Stimulated activated CD4-positive, alpha-beta T cell treated with anti-CD3 and anti-CD28 coated beads, TNF-alpha, amount 100 ng/mL, for 1 hour (primary cell): ENCODE results near the gene SOCS7.

Source experiments
- DNase-seq, 3 donors: peaks; one replicate each; pipeline ENCODE4 v3.0.0-alpha.2; 2020; ENCODE audit warnings: low read depth in 3 of 3, low spot score in 1 of 3

SOCS7 gene, protein sequence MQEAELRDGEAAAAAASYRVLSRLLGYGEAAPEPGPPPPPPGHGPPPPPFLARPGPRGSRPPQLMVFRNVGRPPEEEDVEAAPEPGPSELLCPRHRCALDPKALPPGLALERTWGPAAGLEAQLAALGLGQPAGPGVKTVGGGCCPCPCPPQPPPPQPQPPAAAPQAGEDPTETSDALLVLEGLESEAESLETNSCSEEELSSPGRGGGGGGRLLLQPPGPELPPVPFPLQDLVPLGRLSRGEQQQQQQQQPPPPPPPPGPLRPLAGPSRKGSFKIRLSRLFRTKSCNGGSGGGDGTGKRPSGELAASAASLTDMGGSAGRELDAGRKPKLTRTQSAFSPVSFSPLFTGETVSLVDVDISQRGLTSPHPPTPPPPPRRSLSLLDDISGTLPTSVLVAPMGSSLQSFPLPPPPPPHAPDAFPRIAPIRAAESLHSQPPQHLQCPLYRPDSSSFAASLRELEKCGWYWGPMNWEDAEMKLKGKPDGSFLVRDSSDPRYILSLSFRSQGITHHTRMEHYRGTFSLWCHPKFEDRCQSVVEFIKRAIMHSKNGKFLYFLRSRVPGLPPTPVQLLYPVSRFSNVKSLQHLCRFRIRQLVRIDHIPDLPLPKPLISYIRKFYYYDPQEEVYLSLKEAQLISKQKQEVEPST

DNA sequence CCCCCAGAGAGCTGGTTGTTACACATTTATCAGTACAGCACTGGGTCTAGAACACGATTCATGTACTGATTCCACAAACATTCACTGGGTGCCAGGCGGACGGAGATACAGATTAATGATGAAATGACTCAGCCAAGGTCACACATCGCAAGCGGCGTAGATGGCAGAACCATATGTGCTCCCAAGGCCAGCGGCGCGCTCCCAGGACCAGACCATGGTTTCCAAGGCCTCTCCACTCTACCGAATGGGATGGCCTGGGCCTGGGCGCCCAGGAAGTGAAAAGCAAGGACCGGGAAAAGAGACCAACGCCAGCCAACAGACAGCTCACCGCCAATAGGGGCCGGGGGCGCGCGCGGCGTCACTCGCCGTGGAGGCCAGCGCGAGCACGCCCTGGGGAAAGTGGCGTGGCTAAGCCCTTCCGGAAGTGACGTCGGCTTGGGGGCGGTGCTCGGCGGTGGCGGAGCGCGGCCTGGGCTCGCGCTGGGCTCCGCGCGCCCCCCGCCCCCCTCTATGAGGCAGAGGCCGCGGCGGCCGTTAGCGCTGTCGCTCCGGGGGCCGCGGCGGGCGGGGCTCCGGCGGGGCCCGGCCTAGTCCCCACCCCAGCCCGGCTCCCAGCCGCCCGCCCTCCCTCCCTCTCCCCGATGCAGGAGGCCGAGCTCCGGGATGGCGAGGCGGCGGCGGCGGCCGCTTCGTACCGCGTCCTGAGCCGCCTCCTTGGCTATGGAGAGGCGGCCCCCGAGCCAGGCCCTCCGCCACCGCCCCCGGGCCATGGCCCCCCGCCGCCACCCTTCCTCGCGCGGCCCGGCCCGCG, at the start of gene SOCS7:
TSS of gene SOCS7 (plus strand) at position 433 of the 811 bp plus-strand sequence. CDS start at position 642, 209 bp downstream.
- DNase-seq = peak; percentile 79 to 94 (median 81)

DNA sequence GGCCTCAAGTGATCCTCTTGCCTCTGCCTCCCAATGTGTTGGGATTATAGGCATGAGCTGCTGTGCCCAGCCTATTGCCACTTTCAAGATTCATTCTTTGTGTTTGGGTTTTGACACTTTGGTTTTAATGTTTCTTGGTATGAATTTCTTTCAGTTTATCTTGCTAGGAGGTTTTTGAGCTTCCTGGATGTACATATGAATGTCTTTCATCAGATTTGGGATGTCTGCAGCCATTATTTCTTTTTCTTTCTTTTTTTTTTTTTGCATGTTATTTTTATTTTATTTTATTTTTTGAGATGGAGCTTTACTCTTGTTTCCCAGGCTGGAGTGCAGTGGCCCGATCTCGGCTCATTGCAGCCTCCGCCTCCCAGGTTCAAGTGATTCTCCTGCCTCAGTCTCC, 36.1 kb upstream of the SOCS7 start:
- DNase-seq = no peak

- DNase-seq = no peak
Observed at GRCh38 chr17:38317081-38317480, 34.6 kb upstream of the SOCS7 start.

DNA sequence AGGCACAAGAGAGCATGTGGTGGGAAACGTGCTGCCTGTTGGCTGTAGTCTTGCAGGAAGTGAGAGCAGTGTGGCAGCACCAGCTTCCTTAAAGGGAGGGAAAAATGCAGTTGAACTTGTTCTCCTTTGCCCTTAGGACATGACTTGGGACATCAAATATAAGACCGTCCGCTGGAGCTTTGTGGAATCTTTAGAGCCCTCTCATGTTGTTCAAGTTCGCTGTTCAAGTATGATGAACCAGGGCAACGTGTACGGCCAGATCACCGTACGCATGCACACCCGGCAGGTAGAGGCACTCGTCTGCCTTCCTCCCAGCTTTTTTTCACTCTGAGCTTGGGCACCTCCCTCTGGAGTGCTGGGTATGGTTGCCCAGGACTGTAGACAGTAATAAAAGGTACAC, 31.2 kb upstream of the SOCS7 start:
- no peak for DNase-seq

GRCh38 chr17:38322156-38322779, 29.4 kb upstream of the SOCS7 start:
- DNase-seq = peak; percentile 38 to 66 (median 42)

DNA sequence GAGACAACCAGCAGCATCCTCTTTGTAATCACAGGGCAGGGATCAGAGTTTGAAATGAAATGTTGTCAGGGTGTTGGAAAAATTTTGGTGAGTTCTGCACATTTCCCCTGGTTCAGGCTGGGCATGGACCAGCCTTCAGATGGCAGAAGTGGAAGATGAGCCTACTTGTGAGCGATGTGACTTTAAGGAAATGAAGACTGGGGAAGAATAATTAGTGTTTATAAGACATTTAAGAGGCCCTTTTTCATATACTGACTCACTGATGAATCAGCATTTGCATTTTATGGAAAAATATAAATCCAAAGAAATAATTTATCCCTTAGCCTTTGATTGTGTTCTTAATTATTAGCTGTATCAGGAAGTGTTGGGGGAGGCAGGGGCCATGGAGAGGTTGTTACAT, 28.7 kb upstream of the SOCS7 start:
- no peak for DNase-seq

GRCh38 chr17:38324141-38324697, 27.4 kb upstream of the SOCS7 start:
- DNase-seq = no peak

GRCh38 chr17:38324772-38325171, 26.9 kb upstream of the SOCS7 start:
- DNase-seq = no peak

DNA sequence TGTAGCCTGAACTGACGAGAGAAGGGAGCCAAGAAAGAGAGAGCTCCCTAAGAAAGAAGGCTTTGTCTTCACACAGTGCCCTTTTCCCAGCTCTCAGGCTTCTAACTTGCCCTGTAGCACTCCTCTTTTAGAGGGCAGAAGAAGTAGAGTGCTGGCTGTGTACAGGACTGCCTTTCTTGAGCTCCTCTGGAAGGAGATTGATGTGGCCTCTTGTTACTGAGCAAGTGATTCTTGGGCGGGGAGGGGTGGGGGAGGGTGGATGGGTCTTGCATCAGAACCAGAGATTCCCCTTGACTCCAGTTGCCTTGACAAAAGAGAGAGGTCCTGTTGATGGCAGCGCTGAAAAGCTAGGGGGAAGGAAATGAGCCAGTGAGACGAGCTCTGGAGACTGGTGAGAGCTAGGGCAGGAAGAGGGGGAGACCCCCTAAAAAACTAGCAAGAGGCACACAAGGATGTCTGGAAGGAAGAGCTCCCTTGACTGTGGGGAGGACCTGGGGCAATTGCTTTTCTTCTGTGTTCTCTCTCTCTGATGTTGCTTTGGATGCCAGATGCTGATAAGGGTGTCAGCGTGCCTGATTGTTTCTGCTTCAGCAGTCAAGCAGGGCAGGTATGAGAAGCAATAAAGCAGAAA, 26.3 kb upstream of the SOCS7 start:
- no peak for DNase-seq

- DNase-seq = no peak
Observed at GRCh38 chr17:38326996-38327792, 24.4 kb upstream of the SOCS7 start.

- DNase-seq = no peak
Observed at GRCh38 chr17:38327936-38328335, 23.7 kb upstream of the SOCS7 start.

GRCh38 chr17:38328620-38329019, 23.0 kb upstream of the SOCS7 start:
- no peak for DNase-seq

GRCh38 chr17:38329284-38329683, 22.4 kb upstream of the SOCS7 start:
- no peak for DNase-seq

DNA sequence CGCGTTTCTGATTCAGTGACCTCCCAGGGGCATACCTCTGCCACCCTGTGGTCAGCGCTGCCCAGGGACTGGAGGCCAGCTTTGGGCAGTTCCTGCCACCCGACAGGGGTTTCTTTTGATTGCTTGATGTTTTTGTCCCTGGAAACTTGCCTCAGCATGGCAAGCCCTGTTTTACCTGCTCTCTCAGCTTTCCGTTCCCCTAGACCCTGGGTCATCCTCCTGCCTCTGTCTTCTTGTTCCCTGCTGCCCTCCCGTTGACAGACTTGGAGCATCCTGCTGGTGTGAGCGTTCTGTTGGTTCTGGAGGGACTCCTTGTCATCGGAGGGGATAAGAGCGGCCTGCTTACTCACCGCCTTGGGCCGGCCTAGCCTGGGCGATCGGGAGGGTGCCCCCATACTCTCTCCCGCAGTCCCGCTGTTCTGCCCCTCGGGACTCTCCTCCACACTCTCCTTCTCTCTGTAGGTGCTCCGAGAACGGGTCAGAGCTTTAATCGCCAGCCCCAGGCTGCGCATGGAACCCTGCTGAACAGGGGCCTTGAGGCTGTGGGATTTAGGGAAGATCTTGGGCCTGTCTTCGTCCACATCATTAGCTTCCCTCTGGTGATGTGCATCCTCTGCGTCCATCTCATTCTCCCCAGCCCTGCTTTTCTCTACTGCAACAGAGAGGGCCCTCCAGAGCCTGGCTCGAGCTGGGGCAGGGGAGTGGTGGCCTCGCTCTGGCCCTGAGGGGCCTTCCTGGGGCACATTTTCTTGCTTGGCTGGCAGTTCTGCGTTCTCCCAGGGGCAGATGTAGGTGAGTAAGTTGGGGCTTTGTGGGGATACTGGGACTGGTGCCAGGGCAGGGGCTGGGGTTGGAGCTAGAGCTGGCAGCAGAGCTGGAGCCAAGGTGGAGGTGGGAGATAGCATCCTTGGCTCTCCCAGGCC, 21.6 kb upstream of the SOCS7 start:
- no peak for DNase-seq

GRCh38 chr17:38330941-38331411, 20.7 kb upstream of the SOCS7 start:
- DNase-seq = no peak

DNA sequence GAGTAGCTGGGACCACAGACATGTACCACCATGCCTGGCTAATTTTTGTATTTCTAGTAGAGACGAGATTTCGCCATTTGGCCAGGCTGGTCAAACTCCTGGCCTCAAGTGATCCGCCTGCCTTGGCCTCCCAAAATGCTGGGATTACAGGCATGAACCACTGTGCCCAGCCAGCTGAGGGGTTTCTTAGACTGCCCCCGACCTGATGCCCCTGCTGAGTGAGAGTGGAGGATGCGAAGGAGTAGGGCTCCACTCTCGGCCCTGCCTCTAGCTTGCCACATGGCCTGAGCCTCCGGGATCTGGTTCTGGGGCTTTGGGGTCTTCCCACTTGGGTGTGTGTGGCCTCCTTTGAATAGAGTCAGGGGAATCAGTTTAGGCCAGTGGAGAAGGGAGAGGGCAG, 18.9 kb upstream of the SOCS7 start:
- DNase-seq = no peak

- peak in 2 of 3 donors; percentile 9 to 16 for DNase-seq
Observed at GRCh38 chr17:38333635-38334295, 17.9 kb upstream of the SOCS7 start.
